ENCODE measurements around the gene MCM7. TPM values are rescaled to one million over a fixed set of nuclear protein-coding genes. Genes with fewer than 3 reads are reported as not detected.

Gene MCM7
- total RNA-seq, 4 donors from 2014 or later, result 30.3 to 72.6 (median 38.7) TPM

- Histone ChIP-seq H3K27ac (no peak overlapping the region), H3K27me3 (no peaks in the 10 kb centered on the region), H3K4me1 (peaks cover 6 to 12% (median 9%) of the 10 kb centered on the region in 4 donors), H3K4me3 (no peak overlapping the region), H3K36me3 (peaks cover 0 to 9% (median 4%) of the 10 kb centered on the region in 4 donors), H3K9me3 (no peaks in the 10 kb centered on the region)
- TF ChIP-seq CTCF (IDR thresholded peaks at IDR 0.05), result no peak
- TF ChIP-seq EP300 (IDR thresholded peaks at IDR 0.05; ENCODE audit: low read depth), result no peak
- TF ChIP-seq POLR2A (IDR thresholded peaks at IDR 0.05), result no peak
- TF ChIP-seq POLR2AphosphoS5 (IDR thresholded peaks at IDR 0.05), result no peak
- WGBS, 2 donors (ENCODE audit: low coverage in 1 of 2), result 91 to 96% methylated on average over 5 to 7 of the region's 7 CpGs
- DNase-seq, result no peak
- intact Hi-C loops (cut with DNase I; ENCODE audit: low total_unique reads), result no loop called here
- in situ Hi-C loops (cut with MboI; ENCODE audit: low pct_ligation_motif_present in 1 of 4, low pct_unique_long_range_greater_than_20kb in 1 of 4, low sequenced_read_pairs in 3 of 4), result no loop called here
Measured at GRCh38 chr7:100115026-100115425, 13.8 kb upstream of the MCM7 start.

- in situ Hi-C loops (cut with MboI; ENCODE audit: low pct_ligation_motif_present in 1 of 4, low pct_unique_long_range_greater_than_20kb in 1 of 4, low sequenced_read_pairs in 3 of 4), result no loop called here
- Histone ChIP-seq H3K9me3 (no peaks in the 10 kb centered on the region), H3K4me3 (no peak overlapping the region), H3K27me3 (no peaks in the 10 kb centered on the region), H3K36me3 (peaks cover 0 to 17% (median 8%) of the 10 kb centered on the region in 4 donors), H3K4me1 (no peaks in the 10 kb centered on the region), H3K27ac (no peak overlapping the region)
- WGBS, 2 donors (ENCODE audit: low coverage in 1 of 2), result 70 to 93% methylated on average over 2 to 13 of the region's 13 CpGs
- DNase-seq, result no peak
- intact Hi-C loops (cut with DNase I; ENCODE audit: low total_unique reads), result no loop called here
- TF ChIP-seq POLR2A (IDR thresholded peaks at IDR 0.05), result no peak
- TF ChIP-seq EP300 (IDR thresholded peaks at IDR 0.05; ENCODE audit: low read depth), result no peak
- TF ChIP-seq POLR2AphosphoS5 (IDR thresholded peaks at IDR 0.05), result no peak
- TF ChIP-seq CTCF (IDR thresholded peaks at IDR 0.05), result no peak
Measured at GRCh38 chr7:100111914-100112313, 10.7 kb upstream of the MCM7 start.

- Histone ChIP-seq H3K36me3 (peaks cover 0 to 20% (median 9%) of the 10 kb centered on the region in 4 donors), H3K27ac (no peak overlapping the region), H3K9me3 (no peaks in the 10 kb centered on the region), H3K27me3 (no peaks in the 10 kb centered on the region), H3K4me3 (no peak overlapping the region), H3K4me1 (no peaks in the 10 kb centered on the region)
- no peak for DNase-seq
- WGBS, 2 donors (ENCODE audit: low coverage in 1 of 2), result 95% methylated on average over 7 of the region's 7 CpGs; no CpG with 5 or more reads in 1 of the 2 donors
- no peak for TF ChIP-seq POLR2AphosphoS5 (IDR thresholded peaks at IDR 0.05)
- no peak for TF ChIP-seq EP300 (IDR thresholded peaks at IDR 0.05; ENCODE audit: low read depth)
- TF ChIP-seq CTCF (IDR thresholded peaks at IDR 0.05), result no peak
- TF ChIP-seq POLR2A (IDR thresholded peaks at IDR 0.05), result no peak
- intact Hi-C loops (cut with DNase I; ENCODE audit: low total_unique reads), result no loop called here
- in situ Hi-C loops (cut with MboI; ENCODE audit: low pct_ligation_motif_present in 1 of 4, low pct_unique_long_range_greater_than_20kb in 1 of 4, low sequenced_read_pairs in 3 of 4), result no loop called here
Measured at GRCh38 chr7:100111156-100111555, 10.0 kb upstream of the MCM7 start.

GRCh38 chr7:100109521-100110163 lies 8.4 kb upstream of the MCM7 start:
- Histone ChIP-seq H3K4me3 (no peak overlapping the region), H3K27me3 (no peaks in the 10 kb centered on the region), H3K27ac (no peak overlapping the region), H3K36me3 (peaks cover 0 to 30% (median 9%) of the 10 kb centered on the region in 4 donors), H3K9me3 (no peaks in the 10 kb centered on the region), H3K4me1 (no peaks in the 10 kb centered on the region)
- in situ Hi-C loops (cut with MboI; ENCODE audit: low pct_ligation_motif_present in 1 of 4, low pct_unique_long_range_greater_than_20kb in 1 of 4, low sequenced_read_pairs in 3 of 4), result no loop called here
- 81 to 85% methylated on average over 5 to 12 of the region's 12 CpGs for WGBS, 2 donors (ENCODE audit: low coverage in 1 of 2)
- TF ChIP-seq EP300 (IDR thresholded peaks at IDR 0.05; ENCODE audit: low read depth), result no peak
- no peak for TF ChIP-seq CTCF (IDR thresholded peaks at IDR 0.05)
- no peak for TF ChIP-seq POLR2A (IDR thresholded peaks at IDR 0.05)
- TF ChIP-seq POLR2AphosphoS5 (IDR thresholded peaks at IDR 0.05), result no peak
- intact Hi-C loops (cut with DNase I; ENCODE audit: low total_unique reads), result no loop called here
- no peak for DNase-seq
